Fibroblast of lung (primary cell): ENCODE results near the gene PTPN23. TPM values are rescaled to one million over a fixed set of nuclear protein-coding genes. Genes with fewer than 3 reads are reported as not detected.

Experiments used
- DNase-seq, 2 donors: peaks; one replicate each; pipeline versions ENCODE4 v3.0.0 to v3.0.0-alpha.2; 2010; ENCODE audit warnings: low read depth in 2 of 2
- H2AFZ ChIP-seq: 2 replicates; pipeline ENCODE4 v1.5.1; 2012; ENCODE audit warnings: low read length, control low read depth, inconsistent platforms
- H3K27ac ChIP-seq: 2 replicates; pipeline ENCODE4 v1.5.1; 2011; ENCODE audit warnings: low read length, control low read depth; ENCODE audit not compliant: insufficient read depth
- H3K27me3 ChIP-seq: 2 replicates; pipeline ENCODE4 v1.5.1; 2011; ENCODE audit warnings: mild to moderate bottlenecking, low read length; ENCODE audit not compliant: control insufficient read depth, insufficient read depth
- H3K36me3 ChIP-seq: 2 replicates; pipeline ENCODE4 v1.5.1; 2011; ENCODE audit warnings: low read length; ENCODE audit not compliant: control insufficient read depth, insufficient read depth
- H3K4me1 ChIP-seq: 2 replicates; pipeline ENCODE4 v1.5.1; 2011; ENCODE audit warnings: low read length; ENCODE audit not compliant: control insufficient read depth, insufficient read depth; ENCODE audit errors: extremely low read depth
- H3K4me2 ChIP-seq: 2 replicates; pipeline ENCODE4 v1.5.1; 2011; ENCODE audit warnings: low read length, control low read depth; ENCODE audit not compliant: insufficient read depth; ENCODE audit errors: extremely low read depth
- H3K4me3 ChIP-seq, 4 experiments: fragments of 200-600 bp in 1 of 4; sonication (generic) in 1 of 4; replicated peaks in 1 of 4; 2 replicates each; pipeline ENCODE4 v1.5.1; 2011 to 2016; ENCODE audit warnings: low read length in 4 of 4, low read depth in 3 of 4, mild to moderate bottlenecking in 3 of 4, control low read depth in 2 of 4, inconsistent platforms in 1 of 4, mixed read lengths in 1 of 4; ENCODE audit not compliant: insufficient read depth in 1 of 4; ENCODE audit errors: control extremely low read depth in 1 of 4
- H3K79me2 ChIP-seq: 2 replicates; pipeline ENCODE4 v1.5.1; 2012; ENCODE audit warnings: mild to moderate bottlenecking, low read length, inconsistent platforms; ENCODE audit not compliant: control insufficient read depth, insufficient read depth
- H3K9ac ChIP-seq: 2 replicates; pipeline ENCODE4 v1.5.1; 2011; ENCODE audit warnings: mild to moderate bottlenecking, low read length, control low read depth; ENCODE audit not compliant: insufficient read depth
- H3K9me3 ChIP-seq: 2 replicates; pipeline ENCODE4 v1.5.1; 2012; ENCODE audit warnings: low read depth, low read length; ENCODE audit not compliant: control insufficient read depth, insufficient read depth
- H4K20me1 ChIP-seq: 2 replicates; pipeline ENCODE4 v1.5.1; 2011; ENCODE audit warnings: low read length; ENCODE audit not compliant: control insufficient read depth, insufficient read depth; ENCODE audit errors: extremely low read depth
- CTCF ChIP-seq, 2 donors: IDR thresholded peaks in 1 of 2; conservative IDR thresholded peaks in 1 of 2; 1 replicate in 1 of 2; 2 replicates in 1 of 2; pipeline ENCODE4 v1.5.1; 2011 to 2012; ENCODE audit warnings: low read length in 2 of 2, control low read depth in 1 of 2, inconsistent platforms in 1 of 2, low read depth in 1 of 2, mild to moderate bottlenecking in 1 of 2
- EZH2 ChIP-seq: IDR thresholded peaks from 2 replicates; pipeline ENCODE4 v1.5.1; 2012; ENCODE audit warnings: low read length, control low read depth, mild to moderate bottlenecking; ENCODE audit errors: missing control alignments
- polyA plus RNA-seq, 2 donors: library from polyadenylated mRNA; depleted of rRNA in 1 of 2; stranded (reverse) in 1 of 2; unstranded in 1 of 2; fragments of >200 nt; gene quantifications; 2 replicates each; pipeline ENCODE4 v1.2.1, GENCODE V29; 2011 to 2012; ENCODE audit warnings: missing spikeins in 1 of 2
- total RNA-seq: library from RNA; depleted of rRNA; stranded (reverse); fragments of >200 nt; gene quantifications from 2 replicates; pipeline ENCODE4 v1.2.1, GENCODE V29; 2014

Gene PTPN23
- total and polyA plus RNA-seq, 2 donors (not counting 1 experiment from before 2014, with no cell fraction given), result 1.5 to 19.7 TPM

GRCh38 chr3:47381317-47382157 lies 716 bp downstream of the PTPN23 start:
- H3K4me3 ChIP-seq, result peak overlapping the region; percentile 77 to 96 (median 84)
- H3K79me2 ChIP-seq, result peaks cover 51% of the 10 kb centered on the region
- H4K20me1 ChIP-seq, result no peaks in the 10 kb centered on the region
- peak; percentile 82 to 86 for DNase-seq
- H3K4me1 ChIP-seq, result peaks cover 3% of the 10 kb centered on the region
- TF ChIP-seq CTCF (conservative IDR thresholded peaks at IDR 0.05 in 1 of 2, IDR thresholded peaks at IDR 0.05 in 1 of 2; ENCODE audit: low read depth in 1 of 2, low read length in 2 of 2) (no peak), EZH2 (no peak)
- no peaks in the 10 kb centered on the region for H3K27me3 ChIP-seq
- H3K4me2 ChIP-seq, result peak overlapping the region; percentile 93
- peak overlapping the region; percentile 95 for H3K9ac ChIP-seq
- peaks cover under 1% of the 10 kb centered on the region for H3K36me3 ChIP-seq
- no peaks in the 10 kb centered on the region for H3K9me3 ChIP-seq
- peak overlapping the region; percentile 28 for H2AFZ ChIP-seq
- peak overlapping the region; percentile 96 for H3K27ac ChIP-seq

DNA sequence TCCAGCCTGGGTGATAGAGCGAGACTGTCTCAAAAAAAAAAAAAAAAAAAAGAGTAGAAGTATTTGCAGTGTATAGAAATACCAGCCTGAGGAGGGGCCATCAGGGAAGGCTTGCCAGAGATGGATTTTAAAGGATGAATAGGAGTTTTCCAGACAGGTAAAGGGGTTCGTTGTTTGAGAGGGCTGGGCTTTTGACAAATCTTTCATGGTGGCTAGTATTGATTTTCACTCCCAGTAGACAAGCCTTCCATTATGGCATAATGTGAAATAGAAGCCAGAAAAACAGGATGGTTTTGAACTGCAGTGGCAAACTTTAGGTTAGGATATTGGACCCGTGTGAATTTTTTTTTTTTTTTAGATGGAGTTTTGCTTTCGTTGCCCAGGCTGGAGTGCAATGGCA lies 3.6 kb downstream of the PTPN23 start:
- Histone ChIP-seq H3K27ac (no peak overlapping the region), H3K9me3 (no peaks in the 10 kb centered on the region), H3K79me2 (peaks cover 78% of the 10 kb centered on the region), H2AFZ (no peak overlapping the region), H4K20me1 (no peaks in the 10 kb centered on the region), H3K36me3 (peaks cover 2% of the 10 kb centered on the region), H3K27me3 (no peaks in the 10 kb centered on the region), H3K4me1 (peaks cover 3% of the 10 kb centered on the region), H3K4me2 (no peak overlapping the region), H3K9ac (no peak overlapping the region), H3K4me3 (no peak overlapping the region)
- no peak for TF ChIP-seq EZH2
- no peak for TF ChIP-seq CTCF (conservative IDR thresholded peaks at IDR 0.05 in 1 of 2, IDR thresholded peaks at IDR 0.05 in 1 of 2; ENCODE audit: low read depth in 1 of 2, low read length in 2 of 2)
- DNase-seq, result no peak

DNA sequence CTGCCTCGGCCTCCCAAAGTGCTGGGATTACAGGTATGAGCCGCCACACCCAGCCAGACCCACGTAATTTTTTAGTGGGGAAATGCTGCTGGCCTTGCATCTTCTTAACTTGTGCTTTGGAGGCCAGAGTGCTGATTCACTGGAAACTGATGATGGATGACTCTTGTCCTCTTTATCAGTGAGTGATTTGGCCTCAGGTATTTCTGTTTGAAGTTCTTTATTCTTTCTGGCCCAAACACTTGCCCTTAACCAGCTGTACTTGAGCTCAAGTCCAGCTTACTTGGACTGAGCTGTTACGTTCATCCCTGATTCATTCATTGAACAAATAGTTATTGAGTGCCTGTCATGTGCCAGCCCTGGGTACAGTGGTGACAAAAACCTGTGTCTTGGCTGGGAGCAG lies 4.2 kb downstream of the PTPN23 start:
- Histone ChIP-seq H3K4me2 (no peak overlapping the region), H3K36me3 (peaks cover 2% of the 10 kb centered on the region), H3K4me3 (no peak overlapping the region), H2AFZ (no peak overlapping the region), H3K79me2 (peaks cover 72% of the 10 kb centered on the region), H3K9me3 (no peaks in the 10 kb centered on the region), H3K9ac (no peak overlapping the region), H3K27ac (no peak overlapping the region), H4K20me1 (no peaks in the 10 kb centered on the region), H3K4me1 (no peaks in the 10 kb centered on the region), H3K27me3 (no peaks in the 10 kb centered on the region)
- peak in 1 of 2 donors; percentile 86 for DNase-seq
- TF ChIP-seq EZH2 (no peak), CTCF (conservative IDR thresholded peaks at IDR 0.05 in 1 of 2, IDR thresholded peaks at IDR 0.05 in 1 of 2; ENCODE audit: low read depth in 1 of 2, low read length in 2 of 2) (no peak)
